MCF 10A (cell line): ENCODE measurements around the gene RFTN2. TPM values are rescaled to one million over a fixed set of nuclear protein-coding genes. Genes with fewer than 3 reads are reported as not detected.

ENCODE experiments used
- BruUV-seq: library from RNA; stranded (reverse); fragments of 400-500 nt; replicated peaks from 2 replicates; lab custom pipeline; 2021; lab: Mats Ljungman, UMichigan
- CTCF ChIA-PET: fragments of 300-600 bp; sonication (Branson Sonifier 250); formaldehyde crosslinking; extraction: SDS; loops from one replicate; lab custom pipeline; 2021; ENCODE audit warnings: antibody characterized with exemption, inconsistent platforms; lab: Yijun Ruan, JAX
- POLR2A ChIA-PET: fragments of 300-600, 350-650 bp; sonication (Branson Sonifier 250); formaldehyde crosslinking; extraction: SDS; loops from one replicate; lab custom pipeline; 2020; ENCODE audit warnings: antibody characterized with exemption, inconsistent platforms; lab: Yijun Ruan, JAX
- DNase-seq: peaks from one replicate; pipeline ENCODE4 v3.0.0-alpha.2; 2018; ENCODE audit not compliant: unreplicated experiment
- H3K27ac Mint-ChIP-seq: one replicate; pipeline ENCODE4 v1.8.0; 2022; ENCODE audit warnings: mild to moderate bottlenecking, low read depth, mixed read lengths; ENCODE audit not compliant: unreplicated experiment
- H3K27me3 Mint-ChIP-seq: one replicate; pipeline ENCODE4 v1.8.0; 2022; ENCODE audit warnings: mixed read lengths; ENCODE audit not compliant: insufficient read depth, unreplicated experiment
- H3K36me3 Mint-ChIP-seq: one replicate; pipeline ENCODE4 v1.8.0; 2022; ENCODE audit warnings: mild to moderate bottlenecking, moderate library complexity, mixed read lengths; ENCODE audit not compliant: insufficient read depth, unreplicated experiment
- H3K4me1 Mint-ChIP-seq: one replicate; pipeline ENCODE4 v1.8.0; 2022; ENCODE audit warnings: mixed read lengths; ENCODE audit not compliant: insufficient read depth, unreplicated experiment
- H3K4me3 Mint-ChIP-seq: one replicate; pipeline ENCODE4 v1.8.0; 2022; ENCODE audit warnings: mild to moderate bottlenecking, moderate library complexity, mixed read lengths; ENCODE audit not compliant: unreplicated experiment
- H3K9me3 Mint-ChIP-seq: one replicate; pipeline ENCODE4 v1.8.0; 2022; ENCODE audit warnings: mixed read lengths; ENCODE audit not compliant: unreplicated experiment
- intact Hi-C: fragments of 100-400 bp; cut with micrococcal nuclease; formaldehyde crosslinking; loops from 2 replicates; pipeline ENCODE4 v1.14.1; 2022
- total RNA-seq: library from RNA; stranded (reverse); gene quantifications from 2 replicates; pipeline ENCODE4 v1.2.3, GENCODE V29; 2022
- TF ChIP-seq, protein P1 (sequence below): fragments of 200-600 bp; IDR thresholded peaks from one replicate; pipeline ENCODE4 v1.8.0; 2022; ENCODE audit warnings: antibody characterized with exemption, mild to moderate bottlenecking; ENCODE audit not compliant: unreplicated experiment

Gene RFTN2
- total RNA-seq, 1 experiment from 2014 or later: not detected

DNA sequence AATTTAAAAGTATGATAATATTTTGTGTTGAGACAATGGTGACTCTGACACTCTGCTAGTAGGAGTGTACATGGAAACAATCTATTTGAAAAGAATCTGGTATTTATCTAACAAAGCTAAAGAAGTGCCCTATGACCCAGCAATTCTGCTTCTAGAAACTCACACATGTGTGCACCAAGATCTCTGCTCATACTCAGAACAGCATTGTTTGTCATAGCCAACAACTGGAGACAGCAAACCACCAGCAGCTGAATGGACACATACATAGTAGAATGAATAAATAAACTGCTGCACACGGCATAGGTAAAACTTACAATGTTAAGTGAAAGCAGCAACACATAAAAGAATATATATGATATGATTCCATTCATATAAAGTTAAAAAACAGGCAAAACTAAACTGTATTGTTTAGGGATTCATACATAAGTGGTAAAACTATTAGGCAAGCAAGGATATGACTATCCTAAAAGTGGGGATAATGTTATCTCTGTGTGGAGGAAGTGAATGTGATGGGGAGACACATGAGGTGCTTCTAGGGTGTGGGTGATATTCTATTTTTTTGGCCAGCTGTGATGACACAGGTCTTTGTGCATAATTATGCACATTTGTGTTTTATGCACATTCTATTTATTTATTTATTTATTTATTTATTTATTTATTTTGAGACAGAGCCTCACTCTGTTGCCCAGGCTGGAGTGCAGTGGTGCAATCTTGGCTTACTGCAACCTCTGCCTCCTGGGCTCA lies 71.1 kb downstream of the RFTN2 start:
- intact Hi-C loops: no loop called here
- no peaks in the 10 kb centered on the region for H3K36me3 Mint-ChIP-seq
- no TSS peak for BruUV-seq
- no peaks in the 10 kb centered on the region for H3K27me3 Mint-ChIP-seq
- H3K4me1 Mint-ChIP-seq: peaks cover 3% of the 10 kb centered on the region
- DNase-seq: no peak
- CTCF ChIA-PET: no interaction called here
- H3K4me3 Mint-ChIP-seq: no peak overlapping the region
- no peaks in the 10 kb centered on the region for H3K9me3 Mint-ChIP-seq
- H3K27ac Mint-ChIP-seq: no peak overlapping the region
- POLR2A ChIA-PET: interaction anchor here (1.5 kb wide), 1 partner anchor 28 kb away, joined by 6 read pairs; no protein-coding TSS in a partner anchor
- TF ChIP-seq, protein P1, sequence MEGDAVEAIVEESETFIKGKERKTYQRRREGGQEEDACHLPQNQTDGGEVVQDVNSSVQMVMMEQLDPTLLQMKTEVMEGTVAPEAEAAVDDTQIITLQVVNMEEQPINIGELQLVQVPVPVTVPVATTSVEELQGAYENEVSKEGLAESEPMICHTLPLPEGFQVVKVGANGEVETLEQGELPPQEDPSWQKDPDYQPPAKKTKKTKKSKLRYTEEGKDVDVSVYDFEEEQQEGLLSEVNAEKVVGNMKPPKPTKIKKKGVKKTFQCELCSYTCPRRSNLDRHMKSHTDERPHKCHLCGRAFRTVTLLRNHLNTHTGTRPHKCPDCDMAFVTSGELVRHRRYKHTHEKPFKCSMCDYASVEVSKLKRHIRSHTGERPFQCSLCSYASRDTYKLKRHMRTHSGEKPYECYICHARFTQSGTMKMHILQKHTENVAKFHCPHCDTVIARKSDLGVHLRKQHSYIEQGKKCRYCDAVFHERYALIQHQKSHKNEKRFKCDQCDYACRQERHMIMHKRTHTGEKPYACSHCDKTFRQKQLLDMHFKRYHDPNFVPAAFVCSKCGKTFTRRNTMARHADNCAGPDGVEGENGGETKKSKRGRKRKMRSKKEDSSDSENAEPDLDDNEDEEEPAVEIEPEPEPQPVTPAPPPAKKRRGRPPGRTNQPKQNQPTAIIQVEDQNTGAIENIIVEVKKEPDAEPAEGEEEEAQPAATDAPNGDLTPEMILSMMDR: no peak

DNA sequence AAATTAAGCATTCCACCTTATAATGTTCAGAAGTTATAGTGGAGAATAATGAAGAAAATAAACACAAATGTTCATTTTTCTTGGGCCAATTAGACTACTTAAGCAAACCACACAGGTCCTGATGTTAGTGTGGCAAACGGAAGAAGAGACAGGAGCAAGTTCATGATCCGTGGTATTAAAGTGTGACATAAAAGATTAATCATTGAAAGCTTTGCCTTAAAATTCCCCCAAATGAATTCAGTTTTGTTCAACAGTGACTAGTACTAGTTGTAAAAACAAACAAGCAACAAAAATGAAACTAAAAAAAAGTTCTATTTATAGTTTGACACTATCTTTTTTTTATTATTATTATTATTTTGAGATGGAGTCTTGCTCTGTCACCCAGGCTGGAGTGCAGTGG lies 73.7 kb downstream of the RFTN2 start:
- Mint-ChIP-seq H3K4me3 (no peak overlapping the region), H3K4me1 (peaks cover 6% of the 10 kb centered on the region), H3K27me3 (no peaks in the 10 kb centered on the region), H3K9me3 (no peaks in the 10 kb centered on the region), H3K27ac (no peak overlapping the region), H3K36me3 (no peaks in the 10 kb centered on the region)
- intact Hi-C loops: no loop called here
- ChIA-PET CTCF (interaction anchor here (0.6 to 1.2 kb wide), 2 partner anchors 55 to 269 kb away, joined by 3 to 4 read pairs; no protein-coding TSS in a partner anchor), POLR2A (interaction anchor here (0.7 to 1.4 kb wide), 5 partner anchors 11 to 150 kb away, joined by 3 to 5 read pairs (median 3); no protein-coding TSS in a partner anchor)
- no peak for DNase-seq
- TF ChIP-seq, protein P1: no peak
- BruUV-seq: no TSS peak

DNA sequence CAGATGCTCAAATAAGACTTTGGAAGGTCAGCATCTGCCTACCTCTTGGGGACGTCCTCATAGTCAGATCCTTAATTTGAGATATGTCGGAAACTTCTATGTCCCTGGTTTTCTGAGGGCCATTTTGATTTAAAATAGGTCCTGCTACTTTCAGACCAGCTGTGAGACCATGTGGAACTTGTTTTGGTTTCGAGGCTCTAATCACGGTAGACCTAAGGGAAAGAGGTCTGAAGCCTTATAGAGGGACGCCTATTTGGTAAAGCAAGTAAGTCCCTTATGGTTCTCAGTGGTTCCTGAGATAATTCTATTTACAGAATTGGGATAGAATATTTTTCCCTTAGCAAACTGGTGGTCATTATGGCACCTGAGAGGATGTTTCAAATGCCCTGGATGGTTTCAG lies 75.1 kb downstream of the RFTN2 start:
- POLR2A ChIA-PET: interaction anchor here (1.0 to 2.1 kb wide), 6 partner anchors 13 to 101 kb away, joined by 3 to 32 read pairs (median 21); partner anchors contain the start of genes HSPD1, HSPE1 and MOB4
- intact Hi-C loops: no loop called here
- H3K27me3 Mint-ChIP-seq: no peaks in the 10 kb centered on the region

More for the DNA sequence above, 75.1 kb downstream of the RFTN2 start:
- no peaks in the 10 kb centered on the region for H3K9me3 Mint-ChIP-seq
- no peaks in the 10 kb centered on the region for H3K36me3 Mint-ChIP-seq
- H3K4me3 Mint-ChIP-seq: no peak overlapping the region
- no peak for DNase-seq
- peaks cover 6% of the 10 kb centered on the region for H3K4me1 Mint-ChIP-seq
- no peak overlapping the region for H3K27ac Mint-ChIP-seq
- CTCF ChIA-PET: interaction anchor here (0.6 to 2.9 kb wide), 10 partner anchors 9 to 92 kb away, joined by 3 to 13 read pairs (median 4); no protein-coding TSS in a partner anchor
- TF ChIP-seq, protein P1: no peak
- BruUV-seq: no TSS peak
